ENCODE measurements around the gene ZP1. TPM values are rescaled to one million over a fixed set of nuclear protein-coding genes. Genes with fewer than 3 reads are reported as not detected.
A peak's percentile ranks its signal among the peaks of the same experiment; 100 is the strongest.

Gene ZP1
- total and polyA plus RNA-seq, 2 of the 8 experiments (the other 6 are each of a cell fraction or from before 2014, with no cell fraction given), result not detected

GRCh38 chr11:60919320-60919719 lies 52.0 kb downstream of the ZP1 start:
- Histone ChIP-seq H2BK15ac (ENCODE audit: low read length) (no peak overlapping the region), H2BK20ac (ENCODE audit: low read length) (no peak overlapping the region), H3K23ac (ENCODE audit: insufficient read length) (no peak overlapping the region), H2BK5ac (ENCODE audit: low read depth, low read length) (no peak overlapping the region), H2BK12ac (ENCODE audit: low read depth, low read length) (no peak overlapping the region), H3K79me1 (ENCODE audit: low read depth, low read length) (no peaks in the 10 kb centered on the region; the same call in 1 of the 2 replicates), H3K9me3 (ENCODE audit: insufficient read depth in 2 of 2, low read depth in 1 of 2, low read length in 1 of 2) (no peaks in the 10 kb centered on the region), H4K91ac (replicated peaks; ENCODE audit: insufficient read length, low read length) (no peak overlapping the region), H4K20me1 (replicated peaks in 1 of 2; ENCODE audit: control insufficient read depth in 1 of 2, insufficient read depth in 2 of 2, low read length in 2 of 2) (peaks cover 3 to 13% of the 10 kb centered on the region in 2 experiments), H3K23me2 (ENCODE audit: low read depth, low read length) (peaks cover 8% of the 10 kb centered on the region; the same call in 1 of the 2 replicates), H3K4ac (replicated peaks; ENCODE audit: insufficient read length, low read depth, low read length) (peak overlapping the region; percentile 21), H4K8ac (ENCODE audit: extremely low read depth, insufficient read depth, low read length) (no peak overlapping the region), H3K79me2 (ENCODE audit: control insufficient read depth in 1 of 2, insufficient read depth in 2 of 2, low read length in 2 of 2) (peaks cover 5 to 24% of the 10 kb centered on the region in 2 experiments), H3K36me3 (ENCODE audit: control insufficient read depth in 2 of 4, insufficient read depth in 4 of 4, low read length in 3 of 4) (peaks cover 3 to 14% (median 9%) of the 10 kb centered on the region in 4 experiments; a peak in 5 of 8 replicates), H3K9ac (replicated peaks in 1 of 4; ENCODE audit: extremely low read depth in 1 of 4, low read depth in 3 of 4, low read length in 3 of 4) (no peak overlapping the region), H3K56ac (replicated peaks; ENCODE audit: insufficient read length, low read depth, low read length) (no peak overlapping the region), H2AK5ac (ENCODE audit: low read depth, low read length) (no peak overlapping the region), H2AFZ (ENCODE audit: low read length) (no peak overlapping the region), H3K27ac (ENCODE audit: low read depth, low read length) (no peak overlapping the region), H3K14ac (ENCODE audit: insufficient read length) (no peak overlapping the region), H3K27me3 (replicated peaks in 1 of 4; ENCODE audit: control insufficient read depth in 3 of 4, extremely low read depth in 1 of 4, insufficient read depth in 3 of 4, low read length in 3 of 4) (no peaks in the 10 kb centered on the region), H3K4me3 (ENCODE audit: extremely low read depth in 1 of 4, insufficient read depth in 2 of 4, low read depth in 3 of 4, low read length in 4 of 4) (no peak overlapping the region), H2BK120ac (replicated peaks; ENCODE audit: low read depth, low read length) (no peak overlapping the region), H3K4me1 (replicated peaks in 1 of 4; ENCODE audit: control insufficient read depth in 3 of 4, insufficient read depth in 4 of 4, low read length in 3 of 4) (peaks cover 6 to 19% (median 17%) of the 10 kb centered on the region in 4 experiments), H3K18ac (ENCODE audit: extremely low read depth, low read length) (no peak overlapping the region), H3K4me2 (ENCODE audit: insufficient read depth in 1 of 2, low read depth in 2 of 2, low read length in 2 of 2) (no peak overlapping the region), H4K5ac (ENCODE audit: insufficient read length, low read depth, low read length) (no peak overlapping the region)
- CTCF ChIA-PET (ENCODE audit: partially characterized antibody), result interaction anchor here (0.8 to 1.8 kb wide), 8 partner anchors 9 to 209 kb away, joined by 3 to 7 read pairs (median 3); no protein-coding TSS in a partner anchor
- WGBS, 2 experiments (ENCODE audit: extremely low coverage in 1 of 2, insufficient coverage in 1 of 2, insufficient read length in 1 of 2, insufficient replicate concordance in 2 of 2, low coverage in 1 of 2, low lambda C conversion rate in 2 of 2, missing lambda C conversion rate in 1 of 2), result 79% methylated on average over 1 of the region's 1 CpG; no CpG with 5 or more reads in 1 of the 2 experiments
- TF ChIP-seq PHF8 (conservative IDR thresholded peaks at IDR 0.05; ENCODE audit: low read depth, low read length), result no peak
- TF ChIP-seq RXRA (IDR thresholded peaks at IDR 0.05; ENCODE audit: insufficient read depth, low read depth, low read length), result no peak
- no peak for TF ChIP-seq BCL11A (IDR thresholded peaks at IDR 0.05; ENCODE audit: low read depth in 2 of 2, low read length in 2 of 2)
- TF ChIP-seq BACH1 (IDR thresholded peaks at IDR 0.05; ENCODE audit: low read length), result no peak
- no peak for TF ChIP-seq CTCF (IDR thresholded peaks at IDR 0.05; ENCODE audit: control extremely low read depth in 1 of 3, insufficient read depth in 1 of 3, low read depth in 1 of 3, low read length in 3 of 3)
- TF ChIP-seq RAD21 (IDR thresholded peaks at IDR 0.05 in 1 of 2, conservative IDR thresholded peaks at IDR 0.05 in 1 of 2; ENCODE audit: low read depth in 2 of 2, low read length in 2 of 2), result no peak
- no peak for TF ChIP-seq ZNF274 (IDR thresholded peaks at IDR 0.05; ENCODE audit: borderline replicate concordance, extremely low read depth, low read length)
- no peak for TF ChIP-seq CTBP2 (IDR thresholded peaks at IDR 0.05; ENCODE audit: borderline replicate concordance, insufficient read depth, insufficient read length, low read length)
- POLR2A ChIA-PET (ENCODE audit: partially characterized antibody), result no interaction called here
- FAIRE-seq (no peak), DNase-seq (ENCODE audit: low read depth in 1 of 2, low spot score in 2 of 2) (no peak)
